Suppressor macrophage treated with lipopolysaccharide for 4 hours (primary cell): ENCODE results near the gene CA10.

Experiments used
- DNase-seq: peaks from one replicate; pipeline ENCODE4 v3.0.0-alpha.2; 2020

Gene CA10

DNA sequence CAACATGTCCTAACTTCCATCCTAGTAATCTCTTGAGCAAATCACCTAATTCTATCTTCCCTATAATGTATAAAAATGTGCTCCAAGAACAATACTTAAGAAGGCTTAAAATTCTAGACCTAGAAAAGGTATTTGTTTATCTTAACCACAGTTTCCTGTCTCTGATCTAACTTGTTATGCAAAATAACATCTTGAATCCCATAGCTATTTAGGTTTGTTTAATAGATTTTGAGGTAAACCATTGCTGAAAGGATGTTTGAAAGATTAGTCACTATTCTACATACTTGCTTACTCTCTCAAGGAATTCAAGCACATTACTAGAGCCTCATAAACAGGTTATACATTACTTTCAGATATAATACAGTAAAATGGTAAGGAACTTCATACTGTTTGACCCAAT, 13.0 kb downstream of the CA10 start:
- DNase-seq, result no peak

DNA sequence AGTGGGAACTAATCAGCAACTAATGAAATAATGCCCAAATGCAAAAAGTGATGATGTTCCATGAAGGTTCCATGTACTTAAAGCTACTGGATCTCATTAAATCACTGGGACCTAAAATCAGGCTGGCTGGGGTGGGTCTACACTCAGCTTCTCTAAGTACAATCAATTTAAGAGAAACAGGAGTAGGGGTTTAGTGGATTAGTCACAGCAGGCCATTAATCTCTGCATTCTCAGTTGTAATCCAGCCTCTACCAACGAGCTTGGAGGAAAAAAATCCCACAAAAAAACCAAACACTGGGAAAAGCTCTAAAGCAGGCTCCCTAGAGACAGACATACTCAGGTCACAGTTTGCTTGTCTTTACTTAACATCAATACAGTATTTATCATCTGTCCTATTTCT, 15.0 kb downstream of the CA10 start:
- no peak for DNase-seq

DNA sequence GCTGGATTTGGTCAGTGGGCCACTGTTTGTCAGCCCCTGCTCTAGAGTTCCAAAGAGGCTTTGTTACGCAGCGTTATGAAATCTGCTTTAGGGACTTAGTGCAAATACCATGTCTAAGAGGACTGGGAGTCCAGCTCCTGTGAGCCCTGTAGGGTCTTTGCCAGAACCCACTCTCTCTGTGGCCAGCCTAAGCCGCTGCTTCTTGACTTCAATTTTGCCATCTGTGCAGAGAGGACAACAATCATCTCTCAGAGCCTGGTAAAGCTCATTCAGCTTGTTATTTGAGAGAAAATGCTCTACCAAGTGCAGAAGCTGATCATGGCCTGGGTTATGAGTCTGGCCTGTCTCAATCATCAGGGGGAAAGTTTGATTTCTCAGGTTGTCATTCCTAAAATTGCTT, 17.9 kb downstream of the CA10 start:
- no peak for DNase-seq

GRCh38 chr17:52138752-52139151, 19.8 kb downstream of the CA10 start:
- no peak for DNase-seq

- DNase-seq, result no peak
Measured at GRCh38 chr17:52138350-52138749, 20.2 kb downstream of the CA10 start.

DNA sequence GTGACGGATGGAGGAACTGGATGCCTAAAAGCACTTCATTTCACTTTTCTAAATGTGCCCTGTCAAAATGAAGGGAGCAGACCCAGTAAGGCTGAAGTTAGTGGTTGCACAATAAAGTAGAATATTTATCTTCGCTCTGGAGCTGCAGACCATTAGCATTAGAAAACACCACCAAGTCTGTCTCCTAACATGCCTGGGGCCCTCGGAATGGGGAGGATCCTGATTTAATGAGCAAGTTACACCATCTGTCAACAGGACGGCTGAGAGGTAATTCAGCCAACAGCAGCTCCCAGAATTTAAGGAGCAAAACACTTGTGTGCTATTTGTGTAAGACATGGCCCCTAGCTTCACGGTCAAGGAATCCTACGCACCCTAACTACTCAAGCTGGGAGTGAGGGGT, 22.3 kb downstream of the CA10 start:
- DNase-seq, result no peak

DNA sequence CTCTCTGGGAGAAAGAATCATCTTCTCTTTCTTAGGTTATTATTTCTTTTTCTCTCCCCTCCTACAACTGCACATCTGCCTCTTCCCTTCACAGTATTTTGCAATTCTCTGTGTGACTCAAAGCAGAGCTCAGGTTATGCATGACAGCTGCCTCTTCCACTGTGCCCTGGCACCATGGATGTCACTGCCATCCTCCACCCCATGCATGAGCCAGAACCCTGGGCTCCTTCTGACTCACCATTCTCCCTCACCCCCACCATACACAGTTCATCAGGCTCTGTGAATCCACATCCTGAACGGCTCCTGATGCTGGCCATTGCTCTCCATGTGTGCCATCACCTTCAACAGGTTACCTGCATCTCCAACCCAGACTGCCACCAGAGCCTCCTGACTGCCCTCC, 23.9 kb downstream of the CA10 start:
- DNase-seq, result no peak

DNA sequence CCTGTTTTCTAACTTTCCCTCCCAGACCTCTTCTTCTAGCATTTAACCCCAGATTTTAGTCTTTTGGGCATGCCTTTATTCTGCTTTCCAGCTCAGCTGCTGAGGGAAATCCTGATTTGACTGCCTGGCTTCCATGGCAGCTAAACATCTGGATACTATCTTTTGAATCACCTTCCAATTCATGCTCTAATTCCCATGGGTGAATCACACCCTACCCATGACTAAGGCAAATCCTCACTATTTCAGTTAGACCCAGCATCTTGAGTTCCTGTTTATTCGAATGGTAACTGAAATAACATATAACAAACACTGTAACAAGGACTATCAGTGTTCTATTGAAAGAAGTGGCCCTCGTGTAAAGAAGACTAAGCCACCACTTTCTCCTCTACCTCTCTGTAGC, 29.8 kb downstream of the CA10 start:
- no peak for DNase-seq

- no peak for DNase-seq
Measured at GRCh38 chr17:52124993-52125392, 33.5 kb downstream of the CA10 start.

GRCh38 chr17:52124561-52124960, 34.0 kb downstream of the CA10 start:
- DNase-seq, result no peak

DNA sequence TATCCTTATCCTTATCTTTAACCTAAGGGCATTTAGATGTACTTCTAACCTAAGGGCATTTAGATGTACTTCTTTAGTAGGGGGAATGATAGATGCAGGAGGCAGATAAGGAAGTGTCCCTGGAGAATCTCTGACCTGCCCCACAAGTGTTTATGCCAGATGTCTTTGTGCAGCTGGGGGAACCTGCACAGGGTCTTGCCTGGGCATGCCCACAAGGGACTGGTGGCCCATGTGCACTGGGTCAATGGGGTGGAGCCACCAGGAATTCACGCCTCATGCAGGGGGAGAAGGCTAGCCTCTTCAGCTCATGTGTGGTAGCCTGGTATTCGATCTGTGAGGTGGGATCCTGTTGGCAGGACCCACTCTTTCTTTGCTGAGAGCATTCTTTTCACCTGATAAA, 38.0 kb downstream of the CA10 start:
- DNase-seq, result no peak

GRCh38 chr17:52110923-52111581, 47.5 kb downstream of the CA10 start:
- DNase-seq, result no peak

DNA sequence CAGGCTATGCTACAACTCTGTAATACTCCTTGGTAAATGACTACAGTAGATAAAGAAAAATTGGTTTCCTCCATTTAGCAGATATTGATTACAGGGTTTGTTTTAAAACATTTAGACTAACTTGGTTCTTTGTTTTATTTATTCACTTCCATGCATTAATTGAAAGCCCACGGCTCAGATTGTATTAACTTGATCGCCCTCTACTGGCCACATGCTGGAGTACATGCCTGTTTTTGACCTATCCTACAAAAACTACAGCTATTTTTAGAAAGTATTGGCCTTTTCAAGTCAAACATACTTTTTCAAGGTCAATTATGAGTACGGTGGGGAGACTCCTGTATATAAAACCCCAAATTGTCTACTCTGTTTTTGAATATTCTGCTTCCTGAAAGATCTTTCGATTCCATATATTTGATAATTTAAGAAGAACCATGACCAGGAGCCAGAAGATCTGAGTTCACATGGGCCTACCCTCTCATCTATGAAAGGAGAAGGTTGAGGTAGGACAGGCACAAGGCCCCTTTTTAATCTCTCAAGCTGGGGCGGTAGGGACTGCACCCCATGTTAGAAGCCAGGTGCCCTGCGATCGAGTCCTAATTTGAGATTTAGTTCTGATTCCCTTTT, 51.8 kb downstream of the CA10 start:
- DNase-seq, result peak; percentile 54

- DNase-seq, result no peak
Measured at GRCh38 chr17:52106072-52106471, 52.4 kb downstream of the CA10 start.

GRCh38 chr17:52105591-52105990, 52.9 kb downstream of the CA10 start:
- DNase-seq, result no peak

DNA sequence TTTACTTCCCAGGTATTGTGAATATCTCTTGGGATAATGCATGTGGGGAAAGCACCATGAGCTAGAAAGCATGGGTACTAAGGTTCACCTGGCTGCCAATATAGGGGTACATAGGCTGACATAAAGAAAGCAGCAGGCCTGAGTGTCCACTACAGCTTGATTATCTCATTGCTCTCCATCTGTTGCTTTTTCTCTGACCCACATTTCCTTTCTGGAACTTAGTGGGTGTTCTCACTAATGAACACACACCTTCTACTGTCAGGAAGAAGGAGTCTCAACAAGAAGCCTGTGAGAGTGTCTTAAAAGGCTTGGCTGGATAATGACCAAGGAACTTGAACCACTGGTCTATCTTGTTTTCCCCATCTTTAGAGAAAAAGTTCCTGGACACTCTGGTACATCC, 62.5 kb downstream of the CA10 start:
- DNase-seq, result no peak

DNA sequence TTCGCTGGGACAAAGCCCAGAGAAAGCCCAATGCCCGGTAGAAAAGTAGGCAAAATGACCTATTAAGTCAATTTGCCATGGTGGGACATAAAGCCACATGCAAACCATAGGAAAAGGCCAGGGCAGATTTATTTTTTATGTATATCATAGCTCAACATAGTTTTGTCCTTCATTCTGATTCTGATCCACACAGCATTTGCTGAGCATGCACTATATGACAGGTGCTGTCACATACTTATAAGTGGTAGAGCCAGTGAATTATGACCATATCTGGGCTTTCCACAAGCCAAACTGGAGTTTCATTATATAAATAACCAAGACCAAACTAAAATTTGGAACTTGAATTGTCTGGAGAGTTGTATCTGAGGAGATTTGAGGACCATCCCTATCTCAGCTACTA, 74.3 kb downstream of the CA10 start:
- DNase-seq, result no peak

- DNase-seq, result no peak
Measured at GRCh38 chr17:52079496-52079895, 79.0 kb downstream of the CA10 start.

DNA sequence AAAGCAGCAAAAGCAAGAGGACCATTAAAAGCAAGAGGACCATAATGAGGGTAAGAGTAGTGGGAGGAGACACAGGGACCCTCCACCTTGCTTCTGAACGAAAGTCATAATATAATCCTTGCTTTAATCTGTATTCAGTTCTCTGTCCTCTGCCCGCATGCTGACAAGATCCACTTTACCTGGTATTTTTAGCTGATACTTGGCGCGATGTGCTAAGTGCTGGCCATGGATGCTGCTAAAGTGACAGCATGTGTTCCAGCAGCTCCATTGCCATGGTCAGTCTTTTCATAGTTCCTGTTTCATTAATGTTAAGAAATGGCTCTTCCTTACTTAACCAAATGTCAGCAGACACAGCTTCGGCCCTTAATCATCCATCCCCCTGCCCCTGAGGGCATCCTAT, 86.8 kb downstream of the CA10 start:
- no peak for DNase-seq

DNA sequence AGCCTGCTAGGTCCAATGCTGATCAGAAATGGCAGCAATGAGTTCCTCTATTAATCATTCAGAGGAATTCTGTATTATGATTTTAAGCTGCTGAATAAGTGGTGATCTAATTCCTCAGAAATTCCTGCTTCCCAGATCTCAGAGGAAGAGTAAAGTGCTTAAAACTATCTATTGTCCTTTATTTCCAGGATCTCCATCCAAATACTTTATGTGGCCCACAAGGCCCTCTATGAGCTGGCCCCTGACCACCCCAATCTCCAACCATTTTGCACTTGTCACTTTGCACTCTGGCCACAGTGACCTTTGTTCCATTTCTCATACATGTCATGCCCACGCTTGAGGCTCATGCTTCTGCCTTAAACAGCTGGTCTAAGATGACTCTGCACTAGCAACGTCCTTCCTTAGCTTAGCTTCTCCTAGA, 93.7 kb downstream of the CA10 start:
- DNase-seq, result no peak

- no peak for DNase-seq
Measured at GRCh38 chr17:52049496-52049895, 109.0 kb downstream of the CA10 start.

- no peak for DNase-seq
Measured at GRCh38 chr17:52049051-52049450, 109.5 kb downstream of the CA10 start.

DNA sequence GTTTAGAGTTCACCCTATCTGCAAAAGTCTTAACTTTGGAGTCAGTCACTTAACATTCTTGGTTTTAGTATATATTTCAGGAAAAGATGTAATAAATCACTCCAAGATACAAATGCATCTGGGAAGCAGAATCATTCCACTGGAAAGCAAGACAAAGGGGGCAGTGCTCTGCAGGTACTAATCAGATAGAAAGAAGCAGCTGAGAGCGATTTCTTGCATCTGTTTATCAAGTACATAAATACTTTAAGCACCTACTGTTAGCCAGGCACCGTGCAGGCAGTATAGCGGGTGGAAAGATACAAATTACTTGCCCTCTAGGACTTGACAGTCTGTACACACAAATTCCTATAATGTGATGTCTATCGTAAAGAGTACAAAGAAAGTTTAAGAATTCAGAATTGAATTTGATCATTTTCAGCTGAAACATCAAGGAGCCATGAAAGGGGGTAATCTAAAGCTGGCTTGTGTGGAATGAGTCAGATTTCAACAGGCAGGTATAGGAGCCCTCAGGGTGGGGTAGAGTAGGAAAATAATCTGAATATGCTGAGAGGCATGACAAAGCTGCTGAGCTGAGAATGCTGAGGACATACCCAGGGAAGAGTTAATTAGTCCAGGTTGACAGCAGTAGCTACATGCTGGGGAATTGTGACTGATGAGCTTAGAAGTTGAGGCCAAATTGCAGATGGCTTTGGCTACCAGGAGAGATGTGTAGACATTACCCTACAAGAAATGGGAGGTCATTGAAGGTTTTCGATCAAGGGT, 110.2 kb downstream of the CA10 start:
- DNase-seq, result no peak

- no peak for DNase-seq
Measured at GRCh38 chr17:52047086-52047485, 111.4 kb downstream of the CA10 start.
